Esophagus (tissue), 2 donors: ENCODE data around the gene DLGAP1. TPM values are rescaled to one million over a fixed set of nuclear protein-coding genes. Genes with fewer than 3 reads are reported as not detected.
"Not testable (repeated sequence)": the region's sequence is repeated elsewhere in the genome, so short reads cannot be mapped to it uniquely, and the experiment has no call there.

Experiments used
- H3K27ac ChIP-seq, 2 donors: one replicate each; pipeline ENCODE4 v1.5.1; 2013; ENCODE audit warnings: low read depth in 2 of 2, mild to moderate bottlenecking in 2 of 2, inconsistent platforms in 1 of 2, low read length in 1 of 2, moderate library complexity in 1 of 2
- H3K27me3 ChIP-seq, 2 donors: one replicate each; pipeline ENCODE4 v1.6.1; 2013; ENCODE audit warnings: low read length in 2 of 2, control low read depth in 1 of 2, mild to moderate bottlenecking in 1 of 2; ENCODE audit not compliant: insufficient read depth in 2 of 2, control insufficient read depth in 1 of 2
- H3K36me3 ChIP-seq, 2 donors: one replicate each; pipeline ENCODE4 v1.6.1; 2013; ENCODE audit warnings: low read length in 1 of 2; ENCODE audit not compliant: control insufficient read depth in 2 of 2, insufficient read depth in 2 of 2
- H3K4me1 ChIP-seq, 2 donors: one replicate each; pipeline ENCODE4 v1.6.1; 2013; ENCODE audit warnings: low read length in 1 of 2; ENCODE audit not compliant: control insufficient read depth in 2 of 2, insufficient read depth in 2 of 2
- H3K4me3 ChIP-seq, 2 donors: one replicate each; pipeline ENCODE4 v1.5.1; 2013; ENCODE audit warnings: low read length in 2 of 2, mild to moderate bottlenecking in 2 of 2, low read depth in 1 of 2, moderate library complexity in 1 of 2
- H3K9me3 ChIP-seq, 2 donors: one replicate each; pipeline ENCODE4 v1.6.1; 2013; ENCODE audit warnings: mild to moderate bottlenecking in 2 of 2, low read depth in 1 of 2, low read length in 1 of 2, moderate library complexity in 1 of 2; ENCODE audit not compliant: control insufficient read depth in 2 of 2, insufficient read depth in 1 of 2
- WGBS, 2 donors: extraction: QIAGEN DNeasy Blood & Tissue Kit; methylation state at CpG; one replicate each; pipeline ENCODE4 v1.1.7; 2013; 5-methylcytosine and 5-hydroxymethylcytosine counted together
- polyA plus RNA-seq, 2 donors: library from polyadenylated mRNA; stranded (reverse); fragments of 200-250 nt; gene quantifications; one replicate each; pipeline ENCODE4 v1.2.3, GENCODE V29; 2013
- donor health status: healthy with polysubstance abuse.
- donor health status: Bipolar disorder and iron deficiency.

DLGAP1 gene
- polyA plus RNA-seq, 2 donors = 0.47 to 0.59 TPM

- Histone ChIP-seq H3K9me3 (no peaks in the 10 kb centered on the region), H3K4me1 (no peaks in the 10 kb centered on the region), H3K4me3 (no peak overlapping the region), H3K36me3 (no peaks in the 10 kb centered on the region), H3K27ac (no peak overlapping the region), H3K27me3 (no peaks in the 10 kb centered on the region)
- WGBS, 2 donors = 10 to 13% methylated on average over 5 of the region's 5 CpGs
These were observed 386.5 kb downstream of the DLGAP1 start for GRCh38 chr18:4068552-4069158.

- H3K4me1 ChIP-seq = no peaks in the 10 kb centered on the region
- H3K36me3 ChIP-seq = no peaks in the 10 kb centered on the region
- H3K4me3 ChIP-seq = no peak overlapping the region
These were observed 391.6 kb downstream of the DLGAP1 start for GRCh38 chr18:4063545-4063944.

GRCh38 chr18:4060427-4061281 is 394.5 kb downstream of the DLGAP1 start:
- WGBS, 2 donors = 67 to 69% methylated on average over 5 of the region's 5 CpGs
- H3K9me3 ChIP-seq = peaks cover 0 to 3% of the 10 kb centered on the region in 2 donors

More at GRCh38 chr18:4063545-4063944, 391.6 kb downstream of the DLGAP1 start:
- Histone ChIP-seq H3K27me3 (no peaks in the 10 kb centered on the region), H3K9me3 (peaks cover 0 to 3% of the 10 kb centered on the region in 2 donors), H3K27ac (no peak overlapping the region)

GRCh38 chr18:4058179-4058578 is 396.9 kb downstream of the DLGAP1 start:
- no peaks in the 10 kb centered on the region for H3K36me3 ChIP-seq
- H3K4me1 ChIP-seq = no peaks in the 10 kb centered on the region
- 49 to 69% methylated on average over 1 of the region's 1 CpG for WGBS, 2 donors
- H3K27ac ChIP-seq = no peak overlapping the region
- H3K9me3 ChIP-seq = peaks cover 0 to 3% of the 10 kb centered on the region in 2 donors
- H3K27me3 ChIP-seq = no peaks in the 10 kb centered on the region
- H3K4me3 ChIP-seq = no peak overlapping the region

More at GRCh38 chr18:4060427-4061281, 394.5 kb downstream of the DLGAP1 start:
- Histone ChIP-seq H3K36me3 (no peaks in the 10 kb centered on the region), H3K4me3 (no peak overlapping the region), H3K27ac (no peak overlapping the region), H3K4me1 (no peaks in the 10 kb centered on the region), H3K27me3 (no peaks in the 10 kb centered on the region)

GRCh38 chr18:4040391-4041092 is 414.6 kb downstream of the DLGAP1 start:
- Histone ChIP-seq H3K9me3 (no peaks in the 10 kb centered on the region), H3K27ac (no peak overlapping the region), H3K4me3 (no peak overlapping the region), H3K27me3 (no peaks in the 10 kb centered on the region), H3K4me1 (no peaks in the 10 kb centered on the region), H3K36me3 (no peaks in the 10 kb centered on the region)
- WGBS, 2 donors = 52 to 62% methylated on average over 7 of the region's 7 CpGs

- Histone ChIP-seq H3K27ac (no peak overlapping the region), H3K36me3 (no peaks in the 10 kb centered on the region), H3K9me3 (no peaks in the 10 kb centered on the region), H3K4me3 (no peak overlapping the region), H3K4me1 (no peaks in the 10 kb centered on the region), H3K27me3 (no peaks in the 10 kb centered on the region)
- 49 to 64% methylated on average over 6 of the region's 6 CpGs for WGBS, 2 donors
These were observed 419.6 kb downstream of the DLGAP1 start for GRCh38 chr18:4035521-4035920.

GRCh38 chr18:4034815-4035214 is 420.3 kb downstream of the DLGAP1 start:
- not testable (repeated sequence) for H3K27ac ChIP-seq, H3K9me3 ChIP-seq, H3K36me3 ChIP-seq, H3K4me1 ChIP-seq, H3K4me3 ChIP-seq, H3K27me3 ChIP-seq
- 86% methylated on average over 4 of the region's 4 CpGs for WGBS, 2 donors

GRCh38 chr18:4026542-4026941 is 428.6 kb downstream of the DLGAP1 start:
- no peaks in the 10 kb centered on the region for H3K9me3 ChIP-seq
- H3K4me3 ChIP-seq = no peak overlapping the region
- no peaks in the 10 kb centered on the region for H3K27me3 ChIP-seq
- H3K4me1 ChIP-seq = no peaks in the 10 kb centered on the region
- 80 to 83% methylated on average over 1 of the region's 1 CpG for WGBS, 2 donors
- H3K27ac ChIP-seq = no peak overlapping the region
- H3K36me3 ChIP-seq = no peaks in the 10 kb centered on the region

- WGBS, 2 donors = 71 to 75% methylated on average over 2 of the region's 2 CpGs
- Histone ChIP-seq H3K4me1 (no peaks in the 10 kb centered on the region), H3K27ac (no peak overlapping the region), H3K4me3 (no peak overlapping the region), H3K36me3 (no peaks in the 10 kb centered on the region), H3K27me3 (no peaks in the 10 kb centered on the region), H3K9me3 (no peaks in the 10 kb centered on the region)
These were observed 430.4 kb downstream of the DLGAP1 start for GRCh38 chr18:4024702-4025101.
